MM.1S (cell line): ENCODE results near the gene RRP15.

Experiments
- CTCF ChIP-seq: fragments of 300-600 bp; sonication (generic); IDR thresholded peaks from 2 replicates; pipeline ENCODE4 v1.5.1; 2016; ENCODE audit warnings: antibody characterized with exemption, low read length, mixed read lengths
- EZH2phosphoT487 ChIP-seq: fragments of 300-600 bp; sonication (generic); IDR thresholded peaks from 2 replicates; pipeline ENCODE4 v1.6.1; 2018; ENCODE audit warnings: antibody characterized with exemption, low read length

GRCh38 chr1:218302155-218302554 lies 17.1 kb downstream of the RRP15 start:
- TF ChIP-seq CTCF (no peak), EZH2phosphoT487 (no peak)
